Kidney glomerular epithelial cell (primary cell): Measurements from ENCODE around the gene TRAPPC2L.
"Not testable (repeated sequence)": the region's sequence is repeated elsewhere in the genome, so short reads cannot be mapped to it uniquely, and the experiment has no call there.

ENCODE experiments used
- DNase-seq: peaks from one replicate; lab custom pipeline; 2025; lab: John Stamatoyannopoulos, UW

The TRAPPC2L gene

GRCh38 chr16:88878356-88878755 lies 21.4 kb downstream of the TRAPPC2L start:
- no peak for DNase-seq

GRCh38 chr16:88878967-88879787 lies 22.2 kb downstream of the TRAPPC2L start:
- no peak for DNase-seq

GRCh38 chr16:88879788-88880055 lies 22.8 kb downstream of the TRAPPC2L start:
- DNase-seq, result no peak

GRCh38 chr16:88880226-88881006 lies 23.5 kb downstream of the TRAPPC2L start:
- no peak for DNase-seq

GRCh38 chr16:88881007-88881615 lies 24.2 kb downstream of the TRAPPC2L start:
- no peak for DNase-seq

- no peak for DNase-seq
Observed at GRCh38 chr16:88881675-88882357, 24.9 kb downstream of the TRAPPC2L start.

GRCh38 chr16:88882358-88883030 lies 25.6 kb downstream of the TRAPPC2L start:
- DNase-seq, result no peak

GRCh38 chr16:88883117-88883895 lies 26.4 kb downstream of the TRAPPC2L start:
- DNase-seq, result no peak

- DNase-seq, result no peak
Observed at GRCh38 chr16:88883946-88884345, 27.0 kb downstream of the TRAPPC2L start.

GRCh38 chr16:88884569-88885271 lies 27.8 kb downstream of the TRAPPC2L start:
- DNase-seq, result no peak

GRCh38 chr16:88885693-88886280 lies 28.9 kb downstream of the TRAPPC2L start:
- DNase-seq, result no peak

GRCh38 chr16:88886420-88886844 lies 29.5 kb downstream of the TRAPPC2L start:
- no peak for DNase-seq

GRCh38 chr16:88886845-88887521 lies 30.1 kb downstream of the TRAPPC2L start:
- DNase-seq, result no peak

- no peak for DNase-seq
Observed at GRCh38 chr16:88888057-88888456, 31.1 kb downstream of the TRAPPC2L start.

- DNase-seq, result no peak
Observed at GRCh38 chr16:88888461-88889387, 31.8 kb downstream of the TRAPPC2L start.

- not testable (repeated sequence) for DNase-seq
Observed at GRCh38 chr16:88889702-88890352, 32.9 kb downstream of the TRAPPC2L start.

GRCh38 chr16:88891083-88891482 lies 34.2 kb downstream of the TRAPPC2L start:
- DNase-seq, result no peak

GRCh38 chr16:88892065-88892464 lies 35.1 kb downstream of the TRAPPC2L start:
- DNase-seq, result no peak
